RWPE1 (cell line): ENCODE data around the gene NBEAL1.

Source experiments
- CTCF ChIA-PET: fragments of 350-600 bp; sonication (Branson Sonifier 250); formaldehyde crosslinking; extraction: SDS; loops from one replicate; lab custom pipeline; 2021; lab: Yijun Ruan, JAX
- POLR2A ChIA-PET: fragments of 400-600 bp; formaldehyde crosslinking; extraction: SDS; loops from one replicate; lab custom pipeline; 2020; ENCODE audit warnings: antibody characterized with exemption; ENCODE audit not compliant: low non-redundant PET; lab: Yijun Ruan, JAX
- DNase-seq: peaks from one replicate; pipeline ENCODE4 v3.0.0; 2012; ENCODE audit warnings: low spot score
- H3K27ac ChIP-seq: fragments of 450-650 bp; 2 replicates; pipeline ENCODE4 v1.5.1; 2017
- TF ChIP-seq, protein P1 (sequence below): fragments of 450-650 bp; conservative IDR thresholded peaks from 2 replicates; pipeline ENCODE4 v1.5.1; 2017; ENCODE audit warnings: low read depth, mild to moderate bottlenecking

NBEAL1 gene

DNA sequence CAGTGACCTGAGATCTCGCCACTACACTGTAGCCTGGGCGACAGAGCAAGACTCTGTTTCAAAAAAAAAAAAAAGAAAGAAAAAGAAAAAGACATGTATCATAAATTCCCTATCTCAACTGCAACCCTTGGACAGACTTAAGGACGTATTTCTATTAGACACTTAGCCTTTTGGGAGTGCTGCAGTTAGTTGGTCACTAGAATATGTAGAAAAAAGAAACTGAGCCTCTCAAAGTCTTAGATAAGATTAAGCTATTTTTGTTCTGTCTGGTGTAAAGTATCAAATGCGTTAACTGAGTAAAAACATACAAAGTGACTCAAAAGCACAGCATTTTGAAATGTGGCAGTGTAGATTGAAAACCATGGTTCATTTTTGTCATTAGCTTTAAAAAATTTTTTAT lies 7.3 kb downstream of the NBEAL1 start:
- POLR2A ChIA-PET: no interaction called here
- TF ChIP-seq, protein P1, sequence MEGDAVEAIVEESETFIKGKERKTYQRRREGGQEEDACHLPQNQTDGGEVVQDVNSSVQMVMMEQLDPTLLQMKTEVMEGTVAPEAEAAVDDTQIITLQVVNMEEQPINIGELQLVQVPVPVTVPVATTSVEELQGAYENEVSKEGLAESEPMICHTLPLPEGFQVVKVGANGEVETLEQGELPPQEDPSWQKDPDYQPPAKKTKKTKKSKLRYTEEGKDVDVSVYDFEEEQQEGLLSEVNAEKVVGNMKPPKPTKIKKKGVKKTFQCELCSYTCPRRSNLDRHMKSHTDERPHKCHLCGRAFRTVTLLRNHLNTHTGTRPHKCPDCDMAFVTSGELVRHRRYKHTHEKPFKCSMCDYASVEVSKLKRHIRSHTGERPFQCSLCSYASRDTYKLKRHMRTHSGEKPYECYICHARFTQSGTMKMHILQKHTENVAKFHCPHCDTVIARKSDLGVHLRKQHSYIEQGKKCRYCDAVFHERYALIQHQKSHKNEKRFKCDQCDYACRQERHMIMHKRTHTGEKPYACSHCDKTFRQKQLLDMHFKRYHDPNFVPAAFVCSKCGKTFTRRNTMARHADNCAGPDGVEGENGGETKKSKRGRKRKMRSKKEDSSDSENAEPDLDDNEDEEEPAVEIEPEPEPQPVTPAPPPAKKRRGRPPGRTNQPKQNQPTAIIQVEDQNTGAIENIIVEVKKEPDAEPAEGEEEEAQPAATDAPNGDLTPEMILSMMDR: no peak
- H3K27ac ChIP-seq: no peak overlapping the region
- CTCF ChIA-PET: no interaction called here
- no peak for DNase-seq

DNA sequence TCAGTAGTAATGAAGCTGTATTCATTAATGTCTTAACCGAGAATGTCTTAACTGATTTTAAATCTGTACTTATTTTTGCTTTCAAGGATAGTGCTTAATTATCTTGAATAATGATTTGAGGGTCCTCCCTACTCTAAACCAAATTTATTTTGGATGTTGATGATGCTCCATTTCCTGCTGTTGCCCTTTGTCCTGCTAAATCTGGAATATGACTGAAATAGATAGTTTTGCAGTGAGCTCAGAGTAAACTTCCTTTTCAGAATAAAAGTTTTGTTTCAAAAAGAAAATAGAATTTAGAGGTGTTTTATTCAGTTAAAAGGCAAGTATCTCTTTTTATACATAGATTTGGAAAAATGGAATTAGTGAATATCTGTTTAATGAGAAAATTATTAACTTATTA lies 8.1 kb downstream of the NBEAL1 start:
- DNase-seq: no peak
- H3K27ac ChIP-seq: no peak overlapping the region
- ChIA-PET POLR2A (no interaction called here), CTCF (no interaction called here)
- TF ChIP-seq, protein P1: no peak

DNA sequence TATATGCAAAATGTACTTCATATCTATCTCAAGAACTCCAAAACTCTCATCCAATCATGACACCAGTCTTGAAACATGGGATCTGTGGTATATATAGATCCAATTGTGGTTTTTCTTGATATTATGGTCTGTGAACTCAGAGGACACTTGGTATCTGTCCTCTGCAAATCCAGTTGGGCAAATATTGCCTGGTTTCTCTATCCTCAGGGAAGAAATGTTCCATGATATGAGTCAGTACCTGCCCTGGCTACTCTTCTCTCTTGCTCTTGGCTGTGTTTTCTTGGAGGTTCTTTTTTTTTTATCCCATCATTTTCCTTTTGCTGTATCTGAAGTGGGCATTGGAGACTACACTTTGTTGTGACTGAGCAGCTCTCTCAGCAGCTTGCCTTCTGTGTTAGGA lies 10.9 kb downstream of the NBEAL1 start:
- ChIA-PET CTCF (interaction anchor here (0.7 kb wide), 1 partner anchor 103 kb away, joined by 3 read pairs; no protein-coding TSS in a partner anchor), POLR2A (no interaction called here)
- no peak overlapping the region for H3K27ac ChIP-seq
- TF ChIP-seq, protein P1: no peak
- DNase-seq: no peak

DNA sequence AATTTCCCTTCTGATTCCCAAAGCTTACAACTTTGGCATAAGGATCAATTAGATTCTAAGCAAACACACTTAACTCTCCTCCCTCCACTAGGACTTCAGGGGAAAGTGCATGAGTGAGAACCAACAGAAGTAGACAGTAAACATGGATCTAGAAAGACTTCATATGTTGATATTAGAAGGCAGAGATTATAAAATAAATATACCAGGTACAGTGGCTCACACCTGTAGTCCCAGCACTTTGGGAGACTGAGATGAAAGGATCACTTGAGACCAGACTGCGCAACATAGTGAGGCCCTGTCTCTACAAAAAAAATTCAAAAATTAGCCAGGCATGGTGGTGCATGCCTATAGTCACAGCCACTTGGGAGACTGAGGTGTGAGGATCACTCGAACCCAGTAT lies 15.9 kb downstream of the NBEAL1 start:
- TF ChIP-seq, protein P1: no peak
- CTCF ChIA-PET: no interaction called here
- no peak overlapping the region for H3K27ac ChIP-seq
- no peak for DNase-seq
- POLR2A ChIA-PET: no interaction called here

DNA sequence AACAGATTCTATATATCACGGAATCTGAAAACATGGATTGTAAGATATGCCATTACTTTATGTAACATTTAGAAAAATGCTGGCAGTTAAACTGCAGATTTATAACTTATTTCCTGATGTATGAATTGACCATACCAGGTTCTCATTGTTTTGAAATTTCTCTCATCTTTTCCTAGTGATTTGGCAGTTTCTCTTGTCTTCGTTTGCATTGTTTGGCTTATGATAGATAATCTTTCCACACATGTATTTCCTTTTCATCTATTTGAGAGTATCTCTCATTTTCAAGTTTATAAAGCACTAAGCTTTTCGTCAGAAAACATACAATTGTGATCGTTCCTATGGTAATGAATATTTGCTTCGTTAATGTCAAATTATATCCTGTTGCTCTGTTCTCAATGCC lies 16.3 kb downstream of the NBEAL1 start:
- H3K27ac ChIP-seq: no peak overlapping the region
- POLR2A ChIA-PET: no interaction called here
- DNase-seq: no peak
- CTCF ChIA-PET: no interaction called here
- TF ChIP-seq, protein P1: no peak

DNA sequence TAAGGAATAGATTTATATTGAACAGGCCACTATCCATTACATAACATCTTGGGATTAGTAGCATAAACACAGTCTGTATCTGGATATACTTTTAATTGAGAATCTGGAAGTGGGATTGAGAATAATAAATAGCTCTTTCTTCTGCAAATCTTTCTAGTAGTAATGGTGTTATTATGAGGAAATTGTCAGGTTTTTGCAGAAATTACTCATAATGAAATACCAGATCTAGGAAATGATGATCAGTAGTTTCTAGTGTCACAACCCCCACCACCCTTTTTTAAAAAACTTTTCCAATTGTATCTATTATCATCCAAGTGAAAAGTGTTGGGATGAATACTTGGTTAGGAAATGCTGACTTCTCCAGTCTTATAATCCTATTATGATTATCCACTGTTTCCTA lies 18.7 kb downstream of the NBEAL1 start:
- ChIA-PET POLR2A (no interaction called here), CTCF (no interaction called here)
- TF ChIP-seq, protein P1: no peak
- no peak for DNase-seq
- H3K27ac ChIP-seq: no peak overlapping the region
